NB4 (cell line): ENCODE measurements around the gene EP300.

ENCODE experiments used
- POLR2A ChIP-seq: IDR thresholded peaks from 2 replicates; pipeline ENCODE4 v1.6.1; 2011; ENCODE audit warnings: mild to moderate bottlenecking; ENCODE audit not compliant: insufficient read length; ENCODE audit errors: extremely low read depth
- TF ChIP-seq, protein P1 (sequence below): IDR thresholded peaks from one replicate; pipeline ENCODE4 v1.5.1; 2012; ENCODE audit warnings: low read depth, low read length
- TF ChIP-seq, protein P2 (sequence below): IDR thresholded peaks from 2 replicates; pipeline ENCODE4 v1.6.1; 2011; ENCODE audit warnings: low read depth, low read length

DNA sequence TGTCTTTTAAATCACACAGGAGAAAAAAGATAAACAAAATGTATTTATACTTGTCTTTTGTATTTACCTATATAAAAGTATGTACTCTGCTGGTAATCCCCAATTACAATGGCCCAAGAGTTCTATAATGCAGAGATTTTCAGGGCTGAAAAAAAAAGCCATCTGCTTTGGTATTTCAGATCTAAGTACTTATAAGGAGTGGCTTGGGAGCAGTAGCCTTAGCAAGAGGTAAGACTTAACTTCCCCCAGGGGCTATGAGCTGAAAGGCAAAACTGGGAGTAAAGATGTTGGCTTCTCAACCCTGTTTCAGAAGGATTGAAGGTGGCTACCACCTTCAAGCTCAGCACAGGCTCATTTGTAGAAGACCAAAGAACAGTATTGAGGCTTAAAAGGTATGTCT is 35.3 kb upstream of the EP300 start:
- TF ChIP-seq, protein P1, sequence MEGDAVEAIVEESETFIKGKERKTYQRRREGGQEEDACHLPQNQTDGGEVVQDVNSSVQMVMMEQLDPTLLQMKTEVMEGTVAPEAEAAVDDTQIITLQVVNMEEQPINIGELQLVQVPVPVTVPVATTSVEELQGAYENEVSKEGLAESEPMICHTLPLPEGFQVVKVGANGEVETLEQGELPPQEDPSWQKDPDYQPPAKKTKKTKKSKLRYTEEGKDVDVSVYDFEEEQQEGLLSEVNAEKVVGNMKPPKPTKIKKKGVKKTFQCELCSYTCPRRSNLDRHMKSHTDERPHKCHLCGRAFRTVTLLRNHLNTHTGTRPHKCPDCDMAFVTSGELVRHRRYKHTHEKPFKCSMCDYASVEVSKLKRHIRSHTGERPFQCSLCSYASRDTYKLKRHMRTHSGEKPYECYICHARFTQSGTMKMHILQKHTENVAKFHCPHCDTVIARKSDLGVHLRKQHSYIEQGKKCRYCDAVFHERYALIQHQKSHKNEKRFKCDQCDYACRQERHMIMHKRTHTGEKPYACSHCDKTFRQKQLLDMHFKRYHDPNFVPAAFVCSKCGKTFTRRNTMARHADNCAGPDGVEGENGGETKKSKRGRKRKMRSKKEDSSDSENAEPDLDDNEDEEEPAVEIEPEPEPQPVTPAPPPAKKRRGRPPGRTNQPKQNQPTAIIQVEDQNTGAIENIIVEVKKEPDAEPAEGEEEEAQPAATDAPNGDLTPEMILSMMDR: no peak
- no peak for TF ChIP-seq POLR2A
- TF ChIP-seq, protein P2, sequence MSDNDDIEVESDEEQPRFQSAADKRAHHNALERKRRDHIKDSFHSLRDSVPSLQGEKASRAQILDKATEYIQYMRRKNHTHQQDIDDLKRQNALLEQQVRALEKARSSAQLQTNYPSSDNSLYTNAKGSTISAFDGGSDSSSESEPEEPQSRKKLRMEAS: no peak
